Tibial nerve (tissue), 4 donors: ENCODE data around the gene SERINC5. TPM values are rescaled to one million over a fixed set of nuclear protein-coding genes. Genes with fewer than 3 reads are reported as not detected.
"Not testable (repeated sequence)": the region's sequence is repeated elsewhere in the genome, so short reads cannot be mapped to it uniquely, and the experiment has no call there.

Source experiments
- DNase-seq, 2 donors: peaks; one replicate each; pipeline ENCODE4 v3.0.0-alpha.2; 2019; ENCODE audit warnings: low spot score in 2 of 2
- H3K27ac ChIP-seq, 4 donors: fragments of 200-600 bp; sonication (generic) in 3 of 4; one replicate each; pipeline ENCODE4 v1.5.1; 2017 to 2019; ENCODE audit warnings: mild to moderate bottlenecking in 1 of 4
- H3K27me3 ChIP-seq, 2 donors: fragments of 200-600 bp; sonication (generic) in 1 of 2; one replicate each; pipeline versions ENCODE4 v1.5.1 to v1.6.0; 2017 to 2019
- H3K36me3 ChIP-seq, 3 donors: fragments of 200-600 bp; sonication (generic); one replicate each; pipeline ENCODE4 v1.5.1; 2018 to 2019
- H3K4me1 ChIP-seq, 4 donors: fragments of 200-600 bp; sonication (generic) in 3 of 4; one replicate each; pipeline ENCODE4 v1.5.1; 2017 to 2019
- H3K4me3 ChIP-seq, 4 donors: fragments of 200-600 bp; sonication (generic) in 3 of 4; one replicate each; pipeline ENCODE4 v1.5.1; 2017 to 2019; ENCODE audit warnings: mild to moderate bottlenecking in 1 of 4, moderate library complexity in 1 of 4
- H3K9me3 ChIP-seq, 4 donors: fragments of 200-600 bp; sonication (generic) in 3 of 4; one replicate each; pipeline ENCODE4 v1.5.1; 2017 to 2019
- EP300 ChIP-seq, 2 donors: sonication (generic); formaldehyde crosslinking; IDR thresholded peaks; one replicate each; pipeline ENCODE4 v1.6.1; 2017; ENCODE audit warnings: antibody characterized with exemption in 2 of 2, mild to moderate bottlenecking in 1 of 2
- POLR2A ChIP-seq, 2 donors: fragments of 450-650 bp; IDR thresholded peaks; one replicate each; pipeline ENCODE4 v1.6.1; 2017; ENCODE audit warnings: antibody characterized with exemption in 2 of 2, mild to moderate bottlenecking in 2 of 2, moderate library complexity in 2 of 2
- WGBS, 2 donors: methylation state at CpG; one replicate each; pipeline ENCODE4 v1.1.5; 2018; 5-methylcytosine and 5-hydroxymethylcytosine counted together
- total RNA-seq, 4 donors: library from RNA; depleted of rRNA; stranded (reverse); fragments of >200 nt; gene quantifications; one replicate each; pipeline ENCODE4 v1.1.0, GENCODE V29; 2016
- TF ChIP-seq, protein P1 (sequence below), 5 experiments: fragments of 200-600 bp in 3 of 5; fragments of 450-650 bp in 2 of 5; sonication (generic) in 3 of 5; IDR thresholded peaks; one replicate each; pipeline ENCODE4 v1.5.1; 2016 to 2019; ENCODE audit warnings: antibody characterized with exemption in 5 of 5, mild to moderate bottlenecking in 3 of 5, moderate library complexity in 2 of 5

The SERINC5 gene
- total RNA-seq, 4 donors from 2014 or later = 29.1 to 35.8 (median 32.3) TPM

DNA sequence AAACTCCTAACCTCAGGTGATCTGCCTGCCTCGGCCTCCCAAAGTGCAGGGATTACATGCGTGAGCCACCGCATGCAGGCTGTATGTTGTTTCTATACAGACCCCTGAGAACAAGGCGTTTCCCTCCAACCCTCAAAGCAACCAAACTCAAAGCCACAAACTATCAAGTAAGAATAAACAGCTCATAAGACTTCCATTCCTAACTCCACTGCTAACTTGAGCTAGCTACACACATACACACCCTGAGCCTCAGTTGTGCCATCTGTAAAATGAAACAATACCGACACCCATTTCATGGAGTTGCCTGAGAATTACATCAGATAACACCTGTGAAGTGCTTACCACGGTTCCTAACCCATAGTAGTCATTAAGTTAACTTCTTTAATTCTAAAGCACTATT, 70.8 kb downstream of the SERINC5 start:
- WGBS, 2 donors = 93 to 94% methylated on average over 6 of the region's 6 CpGs
- H3K27ac ChIP-seq = peak overlapping the region in 2 of 4 donors; percentile 54 to 75
- no peaks in the 10 kb centered on the region for H3K36me3 ChIP-seq
- H3K4me3 ChIP-seq = no peak overlapping the region
- H3K4me1 ChIP-seq = peaks cover 0 to 81% (median 47%) of the 10 kb centered on the region in 4 donors
- H3K27me3 ChIP-seq = no peaks in the 10 kb centered on the region
- H3K9me3 ChIP-seq = no peaks in the 10 kb centered on the region
- TF ChIP-seq POLR2A (IDR thresholded peaks at IDR 0.05) = no peak
- TF ChIP-seq EP300 (IDR thresholded peaks at IDR 0.05) = no peak
- TF ChIP-seq, protein P1, sequence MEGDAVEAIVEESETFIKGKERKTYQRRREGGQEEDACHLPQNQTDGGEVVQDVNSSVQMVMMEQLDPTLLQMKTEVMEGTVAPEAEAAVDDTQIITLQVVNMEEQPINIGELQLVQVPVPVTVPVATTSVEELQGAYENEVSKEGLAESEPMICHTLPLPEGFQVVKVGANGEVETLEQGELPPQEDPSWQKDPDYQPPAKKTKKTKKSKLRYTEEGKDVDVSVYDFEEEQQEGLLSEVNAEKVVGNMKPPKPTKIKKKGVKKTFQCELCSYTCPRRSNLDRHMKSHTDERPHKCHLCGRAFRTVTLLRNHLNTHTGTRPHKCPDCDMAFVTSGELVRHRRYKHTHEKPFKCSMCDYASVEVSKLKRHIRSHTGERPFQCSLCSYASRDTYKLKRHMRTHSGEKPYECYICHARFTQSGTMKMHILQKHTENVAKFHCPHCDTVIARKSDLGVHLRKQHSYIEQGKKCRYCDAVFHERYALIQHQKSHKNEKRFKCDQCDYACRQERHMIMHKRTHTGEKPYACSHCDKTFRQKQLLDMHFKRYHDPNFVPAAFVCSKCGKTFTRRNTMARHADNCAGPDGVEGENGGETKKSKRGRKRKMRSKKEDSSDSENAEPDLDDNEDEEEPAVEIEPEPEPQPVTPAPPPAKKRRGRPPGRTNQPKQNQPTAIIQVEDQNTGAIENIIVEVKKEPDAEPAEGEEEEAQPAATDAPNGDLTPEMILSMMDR (IDR thresholded peaks at IDR 0.05) = no peak
- no peak for DNase-seq

DNA sequence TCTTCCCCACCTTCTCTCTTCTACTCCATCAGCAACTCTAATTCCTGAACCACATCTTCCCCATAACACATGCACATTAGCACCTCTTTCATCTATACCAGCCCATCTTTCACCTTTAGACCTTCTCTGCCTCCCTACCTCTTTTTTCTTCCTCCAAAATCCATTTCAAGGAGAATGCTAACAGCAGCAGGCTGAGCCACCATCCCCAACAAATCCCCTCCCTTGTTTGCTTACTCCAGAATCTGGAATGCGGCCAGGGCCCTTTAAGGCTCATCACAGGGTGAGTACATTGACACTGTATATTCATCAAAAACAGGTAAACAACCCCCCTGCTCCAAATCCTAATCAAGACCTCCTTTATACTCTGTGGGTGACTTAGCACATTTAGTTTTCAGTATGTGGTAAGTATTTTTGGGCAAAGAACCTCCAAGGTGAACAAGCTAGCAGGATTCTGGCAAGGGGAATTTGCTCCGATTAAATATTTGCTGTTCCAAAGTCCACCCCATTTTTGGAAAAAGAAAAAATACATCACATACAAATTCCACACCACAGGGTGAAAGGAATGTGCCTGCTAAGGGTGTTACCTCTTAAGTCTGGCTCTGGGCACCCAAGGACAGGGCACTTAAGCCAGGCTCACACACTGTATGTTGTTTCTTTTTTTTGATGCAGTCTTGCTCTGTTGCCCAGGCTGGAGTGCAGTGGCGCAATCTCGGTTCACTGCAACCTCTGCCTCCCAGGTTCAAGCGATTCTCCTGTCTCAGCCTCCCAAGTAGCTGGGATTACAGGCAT, 71.4 kb downstream of the SERINC5 start:
- DNase-seq = no peak
- TF ChIP-seq, protein P1 (IDR thresholded peaks at IDR 0.05) = no peak
- TF ChIP-seq POLR2A (IDR thresholded peaks at IDR 0.05) (no peak), EP300 (IDR thresholded peaks at IDR 0.05) (no peak)
- 76 to 83% methylated on average over 5 of the region's 5 CpGs for WGBS, 2 donors
- Histone ChIP-seq H3K9me3 (no peaks in the 10 kb centered on the region), H3K27ac (peak overlapping the region in 3 of 4 donors; percentile 9 to 75 (median 54)), H3K4me1 (peaks cover 0 to 78% (median 48%) of the 10 kb centered on the region in 4 donors), H3K27me3 (no peaks in the 10 kb centered on the region), H3K4me3 (no peak overlapping the region), H3K36me3 (no peaks in the 10 kb centered on the region)

DNA sequence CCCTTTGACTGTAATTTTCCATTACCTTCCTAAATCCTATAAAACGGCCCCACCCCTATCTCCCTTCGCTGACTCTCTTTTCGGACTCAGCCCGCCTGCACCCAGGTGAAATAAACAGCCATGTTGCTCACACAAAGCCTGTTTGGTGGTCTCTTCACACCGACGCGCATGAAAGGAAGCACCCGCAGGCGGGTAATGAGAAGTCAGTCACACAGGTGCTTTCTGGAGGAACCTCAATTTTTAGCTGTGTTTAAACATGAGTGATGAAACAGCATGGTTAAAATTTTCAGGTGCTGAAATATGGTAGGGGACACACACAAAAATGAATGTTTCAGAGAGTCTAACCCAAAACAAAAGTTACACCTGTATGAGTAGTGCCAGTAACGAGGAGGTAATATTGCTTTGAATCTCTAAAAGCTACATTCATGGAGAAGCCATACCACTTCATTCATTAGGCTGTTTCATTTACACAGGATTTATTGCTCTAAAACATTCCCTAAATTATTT, 72.1 kb downstream of the SERINC5 start:
- WGBS, 2 donors = 79 to 83% methylated on average over 10 of the region's 10 CpGs
- H3K9me3 ChIP-seq, H3K27me3 ChIP-seq, H3K4me3 ChIP-seq, H3K36me3 ChIP-seq, DNase-seq: not testable (repeated sequence)
- peaks cover 0 to 76% (median 47%) of the 10 kb centered on the region in 4 donors for H3K4me1 ChIP-seq
- peak overlapping the region in 3 of 4 donors; percentile 9 to 75 (median 54) for H3K27ac ChIP-seq

DNA sequence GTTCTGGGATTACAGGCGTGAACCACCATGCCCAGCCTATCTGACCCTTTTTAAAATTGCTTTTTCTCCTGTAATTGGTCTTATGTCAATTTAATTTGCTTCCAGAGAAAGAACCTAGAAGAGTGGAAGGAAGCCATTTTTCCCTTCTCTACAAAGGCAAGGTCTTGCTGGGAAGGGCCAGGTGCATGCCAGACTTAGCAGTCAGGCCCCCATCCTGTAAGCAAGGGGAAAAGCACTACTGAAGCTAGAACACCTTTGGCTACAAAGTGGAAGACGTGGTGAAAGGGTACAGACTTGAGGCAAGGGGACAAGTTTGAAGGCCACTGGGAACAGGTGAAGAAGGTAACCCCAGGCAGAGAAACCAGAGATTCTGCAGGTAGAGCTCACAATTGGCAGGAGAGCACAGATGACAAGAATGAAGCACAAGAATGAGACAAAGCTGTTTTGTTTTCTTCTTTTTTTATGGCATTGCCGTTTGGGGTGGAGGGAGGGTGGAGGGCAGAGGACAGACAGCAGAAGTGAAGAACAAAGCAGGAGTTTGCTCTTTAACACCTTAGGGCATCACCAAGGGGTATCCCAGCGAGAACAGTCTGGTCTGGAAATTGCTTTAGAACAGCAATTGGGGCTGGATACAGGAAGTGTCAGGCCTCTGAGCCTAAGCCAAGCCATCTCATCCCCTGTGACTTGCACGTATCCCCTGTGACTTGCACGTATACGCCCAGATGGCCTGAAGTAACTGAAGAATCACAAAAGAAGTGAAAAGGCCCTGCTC, 72.9 kb downstream of the SERINC5 start:
- no peaks in the 10 kb centered on the region for H3K9me3 ChIP-seq
- H3K4me3 ChIP-seq = no peak overlapping the region
- no peak for DNase-seq
- TF ChIP-seq, protein P1 (IDR thresholded peaks at IDR 0.05) = no peak
- no peak for TF ChIP-seq POLR2A (IDR thresholded peaks at IDR 0.05)
- TF ChIP-seq EP300 (IDR thresholded peaks at IDR 0.05) = no peak
- no peaks in the 10 kb centered on the region for H3K36me3 ChIP-seq
- H3K27me3 ChIP-seq = no peaks in the 10 kb centered on the region
- 62 to 64% methylated on average over 7 of the region's 7 CpGs for WGBS, 2 donors
- H3K27ac ChIP-seq = peak overlapping the region in 3 of 4 donors; percentile 32 to 71 (median 34)
- H3K4me1 ChIP-seq = peaks cover 0 to 68% (median 43%) of the 10 kb centered on the region in 4 donors

DNA sequence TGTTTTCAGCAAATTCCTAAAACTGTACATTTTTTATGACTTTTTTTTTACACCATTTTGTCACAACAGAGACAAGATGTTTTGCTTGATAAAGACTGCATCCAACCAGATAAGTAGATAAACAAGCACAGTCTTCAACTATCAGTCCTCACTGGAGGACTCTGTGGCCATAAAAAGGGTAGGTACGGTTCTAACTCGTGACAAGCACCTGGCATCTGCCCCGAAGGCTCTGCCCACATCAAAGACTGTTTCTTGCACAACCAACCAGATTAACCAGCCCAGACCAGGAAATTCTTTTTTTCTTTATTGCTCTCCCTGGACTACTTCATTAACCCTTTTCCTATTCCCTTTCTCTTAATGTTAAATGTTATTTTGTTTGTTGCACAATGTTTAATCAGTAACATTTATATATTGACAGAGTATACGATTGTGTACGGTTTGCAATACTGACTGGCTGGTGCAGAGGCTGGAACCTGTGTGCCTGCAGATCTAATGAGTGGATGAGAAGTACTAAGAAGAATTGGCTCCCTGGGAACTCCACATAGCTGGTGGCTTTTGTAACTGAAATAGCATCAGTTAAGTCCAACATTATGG, 74.1 kb downstream of the SERINC5 start:
- Histone ChIP-seq H3K9me3 (no peaks in the 10 kb centered on the region), H3K27ac (peak overlapping the region in 3 of 4 donors; percentile 18 to 46 (median 38)), H3K4me1 (peaks cover 0 to 55% (median 31%) of the 10 kb centered on the region in 4 donors), H3K36me3 (peaks cover 0 to 10% (median 0%) of the 10 kb centered on the region in 3 donors), H3K27me3 (no peaks in the 10 kb centered on the region), H3K4me3 (no peak overlapping the region)
- no peak for DNase-seq
- TF ChIP-seq, protein P1 (IDR thresholded peaks at IDR 0.05) = no peak
- TF ChIP-seq POLR2A (IDR thresholded peaks at IDR 0.05) (no peak), EP300 (IDR thresholded peaks at IDR 0.05) (no peak)
- 56 to 58% methylated on average over 5 of the region's 5 CpGs for WGBS, 2 donors
